GM18951 (cell line): ENCODE data around the gene TTF2.
A peak's percentile ranks its signal among the peaks of the same experiment; 100 is the strongest.
"Not testable (repeated sequence)": the region's sequence is repeated elsewhere in the genome, so short reads cannot be mapped to it uniquely, and the experiment has no call there.

Source experiments
- POLR2A ChIP-seq: IDR thresholded peaks from 4 replicates; pipeline ENCODE4 v1.6.1; 2011; ENCODE audit warnings: mild to moderate bottlenecking; ENCODE audit not compliant: insufficient read length, insufficient read depth; ENCODE audit errors: extremely low read depth
- in situ Hi-C: fragments of 300-500 bp; cut with MboI; formaldehyde crosslinking; loops from one replicate; pipeline ENCODE4 v1.12.0; 2022; ENCODE audit warnings: low sequenced_read_pairs, mixed read lengths, inconsistent platforms; ENCODE audit not compliant: unreplicated experiment

TTF2 gene

GRCh38 chr1:117106478-117106877, 46.4 kb downstream of the TTF2 start:
- in situ Hi-C loops, result no loop called here
- no peak for TF ChIP-seq POLR2A

- TF ChIP-seq POLR2A, result no peak
These were observed 47.2 kb downstream of the TTF2 start for GRCh38 chr1:117107364-117107763.

GRCh38 chr1:117110774-117111173, 50.6 kb downstream of the TTF2 start:
- in situ Hi-C loops, result no loop called here

More at GRCh38 chr1:117107364-117107763, 47.2 kb downstream of the TTF2 start:
- in situ Hi-C loops, result no loop called here

GRCh38 chr1:117112047-117112717, 52.1 kb downstream of the TTF2 start:
- no peak for TF ChIP-seq POLR2A
- in situ Hi-C loops, result no loop called here

More at GRCh38 chr1:117110774-117111173, 50.6 kb downstream of the TTF2 start:
- TF ChIP-seq POLR2A, result no peak

GRCh38 chr1:117113199-117113598, 53.1 kb downstream of the TTF2 start:
- in situ Hi-C loops, result no loop called here
- no peak for TF ChIP-seq POLR2A

GRCh38 chr1:117114877-117115276, 54.8 kb downstream of the TTF2 start:
- in situ Hi-C loops, result no loop called here
- no peak for TF ChIP-seq POLR2A

- TF ChIP-seq POLR2A, result no peak
- in situ Hi-C loops, result no loop called here
These were observed 56.1 kb downstream of the TTF2 start for GRCh38 chr1:117116090-117116783.

- TF ChIP-seq POLR2A, result no peak
- in situ Hi-C loops, result no loop called here
These were observed 56.6 kb downstream of the TTF2 start for GRCh38 chr1:117116784-117117130.

GRCh38 chr1:117117697-117118096, 57.6 kb downstream of the TTF2 start:
- in situ Hi-C loops, result no loop called here
- no peak for TF ChIP-seq POLR2A

GRCh38 chr1:117118137-117118536, 58.0 kb downstream of the TTF2 start:
- TF ChIP-seq POLR2A, result no peak
- in situ Hi-C loops, result no loop called here

GRCh38 chr1:117119144-117119543, 59.0 kb downstream of the TTF2 start:
- in situ Hi-C loops, result not testable (repeated sequence)

- TF ChIP-seq POLR2A, result no peak
- in situ Hi-C loops, result no loop called here
These were observed 60.9 kb downstream of the TTF2 start for GRCh38 chr1:117120774-117121588.

- TF ChIP-seq POLR2A, result peak; percentile 44
- in situ Hi-C loops, result no loop called here
These were observed 61.6 kb downstream of the TTF2 start, which contains the start of gene TRIM45 for GRCh38 chr1:117121589-117122329. TRIM45 (minus strand) TSS chr1:117121749; CDS start chr1:117121201, 548 bp downstream.
